Pulmonary artery endothelial cell (primary cell): ENCODE data around the gene WDR86. TPM values are rescaled to one million over a fixed set of nuclear protein-coding genes. Genes with fewer than 3 reads are reported as not detected.

Source experiments
- DNase-seq: peaks from one replicate; pipeline ENCODE4 v3.0.0-alpha.2; 2011; ENCODE audit warnings: low read depth, low spot score
- total RNA-seq: library from RNA; depleted of rRNA; stranded (reverse); fragments of >200 nt; gene quantifications from 2 replicates; pipeline ENCODE4 v1.2.3, GENCODE V29; 2014

WDR86 gene
- total RNA-seq, 1 donor from 2014 or later: not detected

- no peak for DNase-seq
These were observed 30.3 kb upstream of the WDR86 start, which contains the start of gene CRYGN for GRCh38 chr7:151439855-151440798. CRYGN (minus strand) TSS chr7:151440141; CDS start chr7:151439917, 224 bp downstream.

GRCh38 chr7:151438864-151439601 lies 29.2 kb upstream of the WDR86 start:
- DNase-seq: no peak

GRCh38 chr7:151437866-151438516 lies 28.2 kb upstream of the WDR86 start:
- no peak for DNase-seq

- DNase-seq: no peak
These were observed 27.3 kb upstream of the WDR86 start for GRCh38 chr7:151437159-151437553.

- no peak for DNase-seq
These were observed 26.8 kb upstream of the WDR86 start for GRCh38 chr7:151436446-151437158.

GRCh38 chr7:151435971-151436370 lies 26.1 kb upstream of the WDR86 start:
- no peak for DNase-seq

GRCh38 chr7:151435103-151435916 lies 25.5 kb upstream of the WDR86 start:
- no peak for DNase-seq

- DNase-seq: no peak
These were observed 24.7 kb upstream of the WDR86 start for GRCh38 chr7:151434549-151434948.

GRCh38 chr7:151433721-151434400 lies 24.0 kb upstream of the WDR86 start:
- no peak for DNase-seq

- no peak for DNase-seq
These were observed 23.1 kb upstream of the WDR86 start for GRCh38 chr7:151432658-151433521.

GRCh38 chr7:151431768-151432311 lies 22.0 kb upstream of the WDR86 start:
- DNase-seq: no peak

GRCh38 chr7:151431281-151431767 lies 21.5 kb upstream of the WDR86 start:
- DNase-seq: no peak

GRCh38 chr7:151430391-151431205 lies 20.8 kb upstream of the WDR86 start:
- no peak for DNase-seq

GRCh38 chr7:151429560-151430331 lies 19.9 kb upstream of the WDR86 start:
- no peak for DNase-seq

GRCh38 chr7:151429237-151429559 lies 19.4 kb upstream of the WDR86 start:
- DNase-seq: no peak

- no peak for DNase-seq
These were observed 18.8 kb upstream of the WDR86 start for GRCh38 chr7:151428378-151429236.
